CD1c-positive myeloid dendritic cell (primary cell): ENCODE measurements around the gene ZNF536.

Source experiments
- DNase-seq: peaks from one replicate; pipeline ENCODE4 v3.0.0-alpha.2; 2016; ENCODE audit errors: extremely low spot score

The ZNF536 gene

DNA sequence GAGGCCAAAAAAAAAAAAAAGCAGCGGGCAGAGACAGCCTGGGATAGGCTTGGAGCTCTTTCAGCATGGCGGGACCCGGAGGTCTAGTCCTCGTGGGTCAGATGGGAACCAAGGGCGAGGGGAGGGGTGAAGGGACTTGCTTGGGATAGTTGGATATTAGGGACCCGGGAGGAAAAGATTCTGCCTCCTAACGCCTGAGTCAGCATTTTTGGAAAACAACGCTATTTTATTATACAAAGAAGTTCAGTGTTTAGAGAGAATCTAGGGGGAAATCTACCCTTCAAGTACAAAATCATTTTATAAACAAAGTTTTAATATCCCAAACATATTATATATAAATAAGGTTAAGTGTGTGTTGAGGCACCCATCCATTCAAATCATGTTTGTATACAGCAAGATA, 156.7 kb downstream of the ZNF536 start:
- DNase-seq: no peak

- DNase-seq: no peak
Measured at GRCh38 chr19:30529876-30530275, 157.7 kb downstream of the ZNF536 start.

DNA sequence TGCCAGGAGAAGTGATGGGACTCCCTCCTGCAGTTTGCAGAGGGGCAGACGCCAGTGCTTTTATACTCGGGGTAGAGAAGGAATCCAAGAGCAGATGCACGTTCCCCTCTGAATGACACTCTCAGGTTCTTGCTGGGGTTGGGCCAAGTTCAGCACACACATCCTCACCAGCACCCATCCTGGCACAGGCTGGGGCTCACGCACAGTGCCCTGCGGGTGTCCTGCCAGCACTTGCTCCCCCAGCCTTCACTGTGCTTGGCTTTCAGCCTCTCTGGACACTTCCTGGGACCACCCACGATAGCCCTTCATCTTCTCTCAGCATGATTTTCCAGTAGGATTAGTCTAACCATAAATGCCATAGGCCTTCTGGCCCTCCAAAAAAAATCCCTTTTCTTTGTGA, 158.6 kb downstream of the ZNF536 start:
- DNase-seq: no peak

GRCh38 chr19:30535011-30535410, 162.8 kb downstream of the ZNF536 start:
- DNase-seq: no peak

DNA sequence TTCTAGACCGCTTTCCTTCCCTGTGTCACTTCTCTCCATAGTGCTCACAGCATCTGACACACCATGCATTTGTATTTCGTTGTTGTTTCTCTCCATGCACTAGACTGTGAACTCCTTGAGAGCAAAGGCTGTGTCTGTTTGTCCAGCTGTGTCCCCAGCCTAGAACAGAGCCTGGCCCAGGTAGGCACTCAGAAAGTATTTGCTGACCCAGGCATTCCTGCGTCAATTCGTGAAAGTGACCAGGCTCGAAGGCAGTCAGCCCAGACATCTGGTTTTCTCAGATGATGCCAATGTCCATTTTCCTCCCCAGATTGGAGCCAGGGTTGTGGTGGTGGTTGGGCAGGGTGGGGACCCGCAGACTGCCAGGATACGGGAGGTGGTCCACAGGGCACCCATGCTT, 164.8 kb downstream of the ZNF536 start:
- DNase-seq: no peak

- DNase-seq: no peak
Measured at GRCh38 chr19:30539315-30539714, 167.1 kb downstream of the ZNF536 start.

DNA sequence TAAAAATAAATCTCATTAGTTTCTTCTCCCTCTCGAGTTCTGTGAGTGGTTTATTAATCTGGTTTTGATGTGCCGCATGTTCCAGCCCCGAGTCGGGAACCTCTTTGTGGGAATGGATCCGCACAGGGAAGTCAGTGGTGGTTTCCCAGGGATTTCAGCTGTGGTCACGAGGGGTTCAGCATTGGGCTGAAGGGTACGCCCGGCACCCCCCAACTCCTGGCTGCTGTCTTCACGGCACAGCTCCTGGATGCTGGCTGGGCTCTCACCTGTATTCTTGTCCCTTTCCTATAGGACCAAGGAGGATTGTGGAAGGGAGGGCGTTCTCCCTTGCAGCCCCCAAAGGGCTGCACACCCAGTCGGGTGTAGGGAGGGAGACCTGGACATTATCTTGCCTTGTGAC, 167.8 kb downstream of the ZNF536 start:
- DNase-seq: no peak

- no peak for DNase-seq
Measured at GRCh38 chr19:30540761-30541160, 168.6 kb downstream of the ZNF536 start.

DNA sequence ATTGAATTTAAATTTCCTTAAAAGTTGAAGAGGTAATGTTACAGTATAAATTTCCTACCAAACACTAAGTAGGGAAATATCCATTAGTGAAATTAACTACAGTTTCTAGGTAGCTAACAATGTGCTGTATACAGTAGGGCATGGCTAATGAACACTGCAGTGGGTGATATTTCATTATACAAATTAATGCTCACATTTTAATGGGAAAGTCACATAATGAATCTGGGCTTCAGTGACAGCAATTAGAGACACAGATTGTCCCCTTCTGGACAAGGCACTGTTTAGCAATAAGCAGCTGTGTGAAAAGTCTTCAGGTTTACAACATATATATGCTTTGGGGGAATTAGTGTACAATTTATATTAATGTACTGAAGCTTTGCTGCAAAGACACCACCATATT, 169.4 kb downstream of the ZNF536 start:
- no peak for DNase-seq

GRCh38 chr19:30543243-30543945, 171.2 kb downstream of the ZNF536 start:
- DNase-seq: no peak

DNA sequence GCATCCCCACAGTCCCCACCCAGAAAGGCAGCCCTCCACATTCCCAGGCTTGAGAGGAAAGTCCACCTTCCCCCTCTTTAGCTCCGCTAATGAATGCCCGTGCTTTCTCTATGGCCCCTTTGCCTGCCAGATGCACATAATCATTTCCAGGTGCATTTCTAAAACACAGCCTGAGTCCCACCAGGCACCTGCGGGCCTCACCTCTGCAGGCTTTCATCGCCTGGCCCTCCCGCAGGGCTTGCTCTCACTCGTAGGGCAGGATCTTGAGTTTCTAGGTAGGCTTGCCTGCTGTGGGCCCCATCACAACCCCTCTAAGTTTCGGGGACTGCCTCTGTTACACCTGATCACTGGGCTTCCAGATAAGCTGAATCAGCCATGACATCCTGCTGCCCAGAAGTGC, 173.6 kb downstream of the ZNF536 start:
- DNase-seq: no peak

DNA sequence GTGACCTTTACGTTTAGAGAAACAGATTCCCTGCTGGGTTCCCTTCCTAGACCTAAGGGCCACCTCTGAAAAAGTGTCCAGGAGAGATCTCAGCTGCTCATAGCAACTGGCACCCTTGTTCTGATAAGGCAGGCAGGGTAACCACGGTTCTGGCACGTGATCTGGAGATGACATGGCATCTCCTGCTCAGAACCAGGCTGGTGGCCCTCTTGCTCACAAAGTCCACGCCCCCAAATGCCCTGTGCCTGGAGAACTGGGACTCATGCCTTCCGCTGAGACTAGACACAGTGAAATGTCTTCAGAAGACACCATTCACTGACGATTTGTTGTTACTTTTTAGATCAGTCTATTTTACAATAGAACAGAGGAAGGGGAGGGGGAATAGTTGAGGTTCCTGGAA, 174.1 kb downstream of the ZNF536 start:
- no peak for DNase-seq

- DNase-seq: no peak
Measured at GRCh38 chr19:30547246-30547645, 175.1 kb downstream of the ZNF536 start.

- no peak for DNase-seq
Measured at GRCh38 chr19:30549151-30549550, 177.0 kb downstream of the ZNF536 start.

- no peak for DNase-seq
Measured at GRCh38 chr19:30551271-30551670, 179.1 kb downstream of the ZNF536 start.

- DNase-seq: no peak
Measured at GRCh38 chr19:30552593-30552992, 180.4 kb downstream of the ZNF536 start.

- no peak for DNase-seq
Measured at GRCh38 chr19:30555075-30555790, 183.0 kb downstream of the ZNF536 start.

- DNase-seq: no peak
Measured at GRCh38 chr19:30555791-30556110, 183.6 kb downstream of the ZNF536 start.

GRCh38 chr19:30556230-30556711, 184.1 kb downstream of the ZNF536 start:
- no peak for DNase-seq

- no peak for DNase-seq
Measured at GRCh38 chr19:30557212-30557611, 185.0 kb downstream of the ZNF536 start.

DNA sequence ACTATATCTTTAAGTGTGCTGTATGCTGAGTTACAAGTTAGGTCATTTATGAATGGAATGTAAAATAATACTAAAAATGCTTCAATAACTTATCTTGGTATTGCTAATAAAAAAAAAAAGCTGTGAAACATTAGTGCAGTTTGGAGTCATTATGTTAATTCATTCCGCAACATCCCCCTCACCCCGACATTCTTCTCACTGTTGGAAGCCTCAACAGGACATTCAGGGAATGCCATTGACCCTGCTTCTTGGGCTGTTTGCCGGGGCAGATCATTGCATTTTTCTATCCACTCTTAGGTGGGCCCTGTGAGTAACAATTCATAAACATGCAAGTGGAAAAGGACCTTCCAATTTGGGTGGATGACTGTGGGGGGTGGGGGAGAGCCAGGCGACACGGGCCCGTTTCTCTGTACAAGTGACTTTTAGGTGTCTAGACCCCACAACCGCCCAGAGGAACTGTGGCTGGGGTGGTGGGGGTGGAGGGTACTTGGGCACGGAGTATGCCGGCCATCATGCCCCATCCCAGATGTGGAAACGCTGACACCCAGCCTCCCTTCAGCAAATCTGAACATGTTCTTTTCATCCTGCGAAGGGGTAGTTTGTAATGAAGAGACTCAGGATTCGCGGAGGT, 185.9 kb downstream of the ZNF536 start:
- no peak for DNase-seq

DNA sequence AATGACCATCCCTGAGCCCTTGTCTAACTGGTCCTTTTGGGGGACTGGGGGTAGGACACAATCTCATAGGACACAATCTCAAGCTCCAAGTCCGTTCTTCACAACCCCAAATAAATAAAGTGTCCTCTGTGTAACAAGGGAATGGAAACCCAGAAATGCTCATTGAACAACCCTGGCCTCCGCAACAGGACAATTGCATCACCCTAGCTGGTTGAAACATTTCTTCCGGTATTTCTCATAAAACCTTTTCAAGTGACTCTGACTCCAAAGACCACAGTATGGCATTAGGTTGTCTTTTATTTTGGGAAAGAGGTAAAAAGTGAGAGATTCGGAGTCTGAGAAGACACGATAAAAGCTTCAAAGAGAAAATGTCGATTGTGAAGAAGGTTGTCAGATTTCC, 186.6 kb downstream of the ZNF536 start:
- DNase-seq: no peak

GRCh38 chr19:30559446-30559845, 187.3 kb downstream of the ZNF536 start:
- no peak for DNase-seq
